Dermis blood vessel endothelial cell (primary cell): ENCODE results near the gene OLFM2. TPM values are rescaled to one million over a fixed set of nuclear protein-coding genes. Genes with fewer than 3 reads are reported as not detected.
"Not testable (repeated sequence)": the region's sequence is repeated elsewhere in the genome, so short reads cannot be mapped to it uniquely, and the experiment has no call there.

Source experiments
- DNase-seq: peaks from one replicate; pipeline ENCODE4 v3.0.0; 2010
- total RNA-seq: library from RNA; depleted of rRNA; stranded (reverse); fragments of >200 nt; gene quantifications from 2 replicates; pipeline ENCODE4 v1.2.3, GENCODE V29; 2014

The OLFM2 gene
- total RNA-seq, 1 donor from 2014 or later = 2.2 TPM

GRCh38 chr19:9941231-9941630, 4.9 kb upstream of the OLFM2 start:
- no peak for DNase-seq

GRCh38 chr19:9940778-9941177, 4.5 kb upstream of the OLFM2 start:
- DNase-seq = no peak

- peak; percentile 32 for DNase-seq
These were observed 3.1 kb upstream of the OLFM2 start for GRCh38 chr19:9939301-9939913.

- DNase-seq = no peak
These were observed 691 bp upstream of the OLFM2 start for GRCh38 chr19:9937001-9937411.

GRCh38 chr19:9935506-9936325, 599 bp downstream of the OLFM2 start:
- DNase-seq = no peak

- peak; percentile 79 for DNase-seq
These were observed 2.0 kb downstream of the OLFM2 start for GRCh38 chr19:9934132-9934950.

- DNase-seq = no peak
These were observed 3.5 kb downstream of the OLFM2 start for GRCh38 chr19:9932835-9933234.

- DNase-seq = no peak
These were observed 4.7 kb downstream of the OLFM2 start for GRCh38 chr19:9931629-9932028.

GRCh38 chr19:9923440-9923839, 12.9 kb downstream of the OLFM2 start:
- no peak for DNase-seq

- not testable (repeated sequence) for DNase-seq
These were observed 13.4 kb downstream of the OLFM2 start for GRCh38 chr19:9922782-9923379.

GRCh38 chr19:9917321-9917720, 19.0 kb downstream of the OLFM2 start:
- DNase-seq = peak; percentile 64

GRCh38 chr19:9916719-9917118, 19.6 kb downstream of the OLFM2 start:
- no peak for DNase-seq

GRCh38 chr19:9914315-9915207, 21.8 kb downstream of the OLFM2 start:
- DNase-seq = peak; percentile 89

GRCh38 chr19:9914001-9914314, 22.4 kb downstream of the OLFM2 start:
- no peak for DNase-seq

- peak; percentile 37 for DNase-seq
These were observed 22.9 kb downstream of the OLFM2 start for GRCh38 chr19:9913237-9914000.

GRCh38 chr19:9912551-9913236, 23.6 kb downstream of the OLFM2 start:
- no peak for DNase-seq

GRCh38 chr19:9911524-9912185, 24.7 kb downstream of the OLFM2 start:
- no peak for DNase-seq

GRCh38 chr19:9910625-9911024, 25.7 kb downstream of the OLFM2 start:
- no peak for DNase-seq

GRCh38 chr19:9909251-9909650, 27.1 kb downstream of the OLFM2 start:
- DNase-seq = no peak

GRCh38 chr19:9906475-9907087, 29.7 kb downstream of the OLFM2 start:
- no peak for DNase-seq
